Loucy (cell line): ENCODE data around the gene MRPS10.

ENCODE experiments used
- EZH2phosphoT487 ChIP-seq: fragments of 200-600 bp; IDR thresholded peaks from 2 replicates; pipeline ENCODE4 v1.6.1; 2018; ENCODE audit warnings: antibody characterized with exemption, mild to moderate bottlenecking, moderate library complexity, borderline replicate concordance
- TF ChIP-seq, protein P1 (sequence below): fragments of 200-600 bp; sonication (generic); conservative IDR thresholded peaks from 2 replicates; pipeline ENCODE4 v1.5.1; 2014; ENCODE audit warnings: mild to moderate bottlenecking, antibody characterized with exemption, low read length

DNA sequence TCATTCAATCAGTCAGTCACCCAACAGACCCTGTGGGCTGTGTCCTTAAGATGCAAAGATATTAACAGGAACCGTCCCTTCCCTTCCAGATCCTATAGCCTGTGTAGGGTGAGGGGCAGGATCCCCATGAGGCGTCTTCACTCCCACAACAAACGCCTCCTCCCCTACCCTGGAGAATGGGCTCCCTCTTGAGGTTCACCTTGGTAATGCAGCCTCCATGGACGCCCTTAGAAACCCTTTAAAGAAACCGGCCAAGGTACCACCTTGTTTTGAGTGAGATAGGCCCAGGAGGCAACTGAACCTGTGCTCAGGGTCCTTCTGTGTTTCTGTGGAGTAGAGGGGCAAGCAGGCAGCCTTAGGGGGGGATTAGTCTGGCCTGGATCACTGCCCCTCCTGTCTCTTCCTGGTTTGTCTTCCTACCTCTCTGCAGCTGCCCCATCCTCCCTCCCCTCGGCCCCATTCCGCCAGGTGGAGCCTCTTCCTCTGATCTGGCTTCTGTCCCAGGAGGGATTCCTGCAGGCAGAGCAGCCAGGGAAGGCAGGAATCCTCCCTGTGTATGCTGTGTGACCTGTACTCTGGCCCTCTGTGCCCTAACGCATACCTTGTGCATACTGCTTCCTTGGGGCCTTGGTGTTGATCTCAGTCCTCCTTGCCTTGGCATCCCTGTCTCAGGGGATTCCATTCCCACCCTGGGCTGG is 51.1 kb downstream of the MRPS10 start:
- TF ChIP-seq, protein P1, sequence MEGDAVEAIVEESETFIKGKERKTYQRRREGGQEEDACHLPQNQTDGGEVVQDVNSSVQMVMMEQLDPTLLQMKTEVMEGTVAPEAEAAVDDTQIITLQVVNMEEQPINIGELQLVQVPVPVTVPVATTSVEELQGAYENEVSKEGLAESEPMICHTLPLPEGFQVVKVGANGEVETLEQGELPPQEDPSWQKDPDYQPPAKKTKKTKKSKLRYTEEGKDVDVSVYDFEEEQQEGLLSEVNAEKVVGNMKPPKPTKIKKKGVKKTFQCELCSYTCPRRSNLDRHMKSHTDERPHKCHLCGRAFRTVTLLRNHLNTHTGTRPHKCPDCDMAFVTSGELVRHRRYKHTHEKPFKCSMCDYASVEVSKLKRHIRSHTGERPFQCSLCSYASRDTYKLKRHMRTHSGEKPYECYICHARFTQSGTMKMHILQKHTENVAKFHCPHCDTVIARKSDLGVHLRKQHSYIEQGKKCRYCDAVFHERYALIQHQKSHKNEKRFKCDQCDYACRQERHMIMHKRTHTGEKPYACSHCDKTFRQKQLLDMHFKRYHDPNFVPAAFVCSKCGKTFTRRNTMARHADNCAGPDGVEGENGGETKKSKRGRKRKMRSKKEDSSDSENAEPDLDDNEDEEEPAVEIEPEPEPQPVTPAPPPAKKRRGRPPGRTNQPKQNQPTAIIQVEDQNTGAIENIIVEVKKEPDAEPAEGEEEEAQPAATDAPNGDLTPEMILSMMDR, result peak; percentile 91
- TF ChIP-seq EZH2phosphoT487, result no peak
